Iris pigment epithelial cell (primary cell): ENCODE measurements around the gene BRI3.

Experiments
- DNase-seq: peaks from one replicate; pipeline ENCODE4 v3.0.0-alpha.2; 2011; ENCODE audit warnings: low read depth

BRI3 gene

DNA sequence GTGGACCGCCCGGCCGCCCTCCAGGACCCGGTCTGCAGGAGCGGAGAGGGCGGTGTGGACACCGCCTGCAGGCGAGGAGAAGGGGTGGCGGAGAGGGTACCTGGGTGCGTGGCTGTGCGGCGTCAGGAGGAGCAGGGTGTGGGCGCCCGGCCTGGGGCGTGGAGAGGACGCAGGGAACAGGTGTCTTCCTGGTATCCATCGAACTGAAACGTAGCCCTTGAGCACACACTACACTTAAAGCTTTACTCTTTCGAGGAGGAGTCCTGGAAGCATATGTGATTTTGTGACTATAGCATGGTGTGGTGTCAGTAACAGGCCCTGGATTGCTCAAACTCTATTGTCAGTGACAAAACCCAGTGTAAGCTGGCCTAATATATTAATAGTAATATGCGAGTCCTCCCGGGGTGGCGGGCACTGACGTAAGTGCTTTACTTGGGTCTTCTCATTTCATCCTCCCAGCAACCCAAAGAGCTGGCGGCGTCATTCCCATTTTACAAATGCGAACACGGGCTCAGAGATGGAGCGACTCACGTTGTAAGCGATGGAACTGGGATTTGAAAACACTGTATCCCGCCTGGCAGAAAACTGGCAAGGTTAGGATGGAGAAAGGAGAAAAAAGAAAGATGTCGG, 28.9 kb upstream of the BRI3 start:
- no peak for DNase-seq

DNA sequence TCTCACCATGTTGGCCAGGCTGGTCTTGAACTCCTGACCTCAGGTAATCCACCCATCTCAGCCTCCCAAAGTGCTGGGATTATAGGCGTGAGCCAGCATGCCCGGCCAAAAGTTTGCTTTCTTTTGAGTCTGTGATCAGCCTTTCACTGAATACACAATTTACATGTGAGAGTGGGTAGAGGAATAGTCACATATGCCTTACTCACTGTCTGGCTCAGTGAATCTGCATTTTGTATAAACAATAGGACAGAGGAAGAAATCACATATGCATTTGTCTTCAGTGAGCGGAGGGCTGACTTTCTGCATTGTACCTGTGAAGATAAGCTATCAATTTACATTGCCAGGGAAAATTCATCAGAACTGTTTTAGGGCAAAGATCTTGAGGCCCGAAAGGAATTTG, 27.0 kb upstream of the BRI3 start:
- DNase-seq = no peak

DNA sequence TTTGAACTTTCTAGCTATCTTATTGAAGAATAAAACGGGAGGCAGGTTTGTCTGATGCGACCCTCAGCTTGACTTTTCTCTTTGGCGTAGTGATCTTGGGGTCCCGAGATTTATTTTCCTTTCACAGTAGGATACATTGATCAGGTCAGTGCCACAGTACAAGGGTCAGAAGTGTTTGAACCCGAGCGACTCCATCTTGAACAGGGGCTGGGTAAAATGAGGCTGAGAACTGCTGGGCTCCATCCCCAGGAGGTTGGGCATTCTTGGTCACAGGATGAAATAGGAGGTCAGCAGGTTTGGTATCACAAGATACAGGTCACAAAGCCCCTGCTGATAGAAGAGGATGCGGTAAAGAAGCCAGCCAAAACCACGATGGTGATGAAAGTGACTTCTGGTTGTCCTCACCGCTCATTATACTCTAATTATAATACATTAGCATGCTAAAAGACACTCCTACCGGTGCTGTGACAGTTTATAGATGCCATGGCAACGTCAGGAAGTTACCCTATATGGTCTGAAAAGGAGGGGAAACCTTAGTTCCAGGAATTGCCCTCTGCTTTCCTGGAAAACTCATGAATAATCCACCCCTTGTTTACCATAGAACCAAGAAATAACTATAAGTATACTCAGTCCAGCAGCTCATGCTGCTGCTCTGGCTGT, 26.4 kb upstream of the BRI3 start:
- no peak for DNase-seq

DNA sequence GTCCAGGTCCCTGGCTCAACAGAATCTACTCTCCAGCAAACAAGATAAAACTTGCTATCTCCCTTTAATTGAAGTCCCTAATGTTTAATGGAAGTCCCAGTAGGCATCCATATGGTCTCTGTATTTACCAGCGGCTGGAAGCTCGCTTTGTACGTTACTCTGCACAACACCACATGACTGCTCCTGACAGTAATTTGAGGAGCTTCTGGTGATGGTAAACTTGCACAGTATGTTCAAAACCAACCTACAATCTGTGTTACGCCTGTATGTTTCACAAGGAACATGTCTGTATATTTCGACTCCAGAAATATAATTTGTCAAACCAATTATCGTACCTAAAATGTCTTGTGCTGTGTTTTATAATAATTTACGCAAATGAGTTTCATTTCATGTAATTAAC, 25.1 kb upstream of the BRI3 start:
- DNase-seq = no peak

DNA sequence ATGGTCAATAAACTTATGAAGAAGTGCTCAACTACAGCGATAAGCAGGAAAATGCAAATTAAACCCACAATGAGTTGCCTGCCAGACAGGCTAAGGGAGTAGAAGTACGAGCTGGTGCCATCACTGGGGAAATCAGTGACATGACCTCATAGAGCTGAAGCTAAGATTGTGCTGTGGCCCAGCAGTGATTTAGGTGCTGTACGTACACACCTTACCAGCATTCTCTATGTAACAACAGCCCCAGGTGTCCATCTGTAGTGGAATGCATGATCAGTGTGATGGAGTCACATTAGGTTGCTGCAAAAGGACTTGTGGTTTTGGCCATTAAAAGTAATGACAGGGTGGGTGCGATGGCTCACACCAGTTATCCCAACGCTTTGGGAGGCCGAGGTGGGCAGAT, 23.8 kb upstream of the BRI3 start:
- no peak for DNase-seq

DNA sequence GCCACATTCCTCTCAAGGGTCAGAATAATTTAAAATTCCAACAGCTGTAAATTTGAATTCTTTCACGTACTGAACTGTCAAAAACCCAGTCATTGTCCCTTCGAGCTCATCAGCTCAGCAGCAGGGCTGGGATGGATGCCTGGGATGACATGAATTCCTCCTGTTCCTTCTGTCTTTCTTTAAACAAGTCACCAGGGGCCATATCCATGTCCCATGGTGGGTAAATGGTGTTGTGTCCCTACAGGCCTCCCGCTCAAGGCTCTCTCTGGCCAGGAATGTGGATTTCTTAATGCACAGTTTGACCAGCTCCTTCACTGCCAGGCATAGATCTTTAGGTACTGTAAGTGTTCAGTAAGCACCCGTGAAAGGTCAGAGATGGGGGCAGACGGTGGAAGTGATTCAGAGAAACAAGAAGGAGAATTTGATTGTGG, 15.6 kb upstream of the BRI3 start:
- peak; percentile 81 for DNase-seq

DNA sequence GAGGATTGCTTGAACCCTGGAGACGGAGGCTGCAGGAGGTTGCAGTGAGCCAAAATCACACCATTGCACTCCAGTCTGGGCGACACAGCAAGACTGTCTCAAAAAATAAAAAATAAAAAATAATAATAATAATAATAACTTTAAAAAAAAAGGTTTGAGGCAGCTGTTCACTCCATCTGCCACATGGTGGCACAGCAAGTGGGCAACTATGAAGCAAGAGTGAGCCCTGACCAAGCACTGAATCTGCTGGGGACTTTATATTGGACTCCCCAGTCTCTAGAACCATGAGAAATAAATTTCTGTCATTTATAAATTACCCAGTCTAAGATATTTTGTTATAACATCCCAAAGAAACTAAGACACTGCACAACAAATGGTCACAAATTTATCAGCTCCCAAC, 14.6 kb upstream of the BRI3 start:
- DNase-seq = peak; percentile 28

DNA sequence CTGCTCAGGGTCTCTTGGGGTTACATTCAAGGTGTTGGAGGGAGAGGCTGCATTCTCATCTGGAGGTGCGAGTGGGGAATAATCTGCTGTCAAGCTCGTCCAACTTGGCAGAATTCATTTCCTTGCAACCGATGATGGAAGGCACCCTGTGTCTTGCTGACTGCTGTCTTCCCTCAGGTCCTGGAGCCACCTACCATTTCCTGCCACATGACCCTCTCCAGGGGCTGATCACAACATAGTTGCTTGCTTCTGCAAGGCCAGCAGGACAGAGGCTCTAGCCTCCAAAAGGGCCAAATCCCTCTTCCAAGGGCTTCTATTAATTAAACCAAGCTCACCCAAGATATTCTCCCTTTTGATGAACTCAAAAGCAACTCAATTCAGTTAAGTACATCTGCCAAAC, 14.2 kb upstream of the BRI3 start:
- no peak for DNase-seq

DNA sequence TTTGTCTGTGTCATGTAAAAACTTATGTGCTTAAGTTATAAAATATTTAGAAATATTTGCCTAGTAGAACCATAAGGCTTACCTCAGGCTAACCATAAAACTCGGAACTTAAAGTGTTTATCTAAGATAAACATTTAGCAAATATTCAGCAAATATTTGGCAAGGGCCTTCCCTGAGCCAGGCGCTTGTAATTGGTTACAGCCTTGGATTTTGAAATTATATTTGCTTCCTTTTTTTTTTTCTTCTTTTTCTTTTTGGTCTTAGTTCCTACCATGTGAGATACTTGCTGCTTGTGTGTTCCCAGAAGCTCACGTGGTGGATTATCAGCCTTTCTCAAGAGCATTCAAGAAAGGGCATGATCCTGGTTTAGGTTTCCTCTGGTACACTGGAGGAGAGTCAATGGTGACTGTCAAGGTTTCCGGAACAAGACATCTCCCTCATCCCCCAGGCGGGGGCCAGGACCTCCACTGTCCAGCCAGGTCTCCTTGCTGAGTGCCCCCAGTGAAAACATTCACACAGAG, 5.2 kb upstream of the BRI3 start:
- DNase-seq = peak; percentile 91

DNA sequence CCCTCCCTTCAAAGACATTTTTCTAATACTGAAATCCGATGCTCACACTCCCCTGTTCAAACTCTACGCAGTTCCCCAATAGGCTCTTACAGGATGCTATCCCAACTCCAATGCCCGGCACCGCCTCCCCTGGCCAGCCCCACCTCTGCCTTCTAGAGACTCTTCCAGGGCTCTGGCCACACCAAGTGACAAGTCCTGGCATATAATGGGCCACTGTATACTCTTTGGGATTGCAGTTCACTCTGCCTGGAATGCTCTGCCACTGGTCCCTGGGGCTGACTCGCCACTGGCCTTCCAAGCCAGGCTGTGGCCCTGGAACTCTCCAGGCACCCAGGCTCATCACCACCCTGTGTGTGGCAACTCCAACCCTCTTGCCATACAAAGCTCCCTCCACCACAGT, 3.1 kb upstream of the BRI3 start:
- DNase-seq = no peak

DNA sequence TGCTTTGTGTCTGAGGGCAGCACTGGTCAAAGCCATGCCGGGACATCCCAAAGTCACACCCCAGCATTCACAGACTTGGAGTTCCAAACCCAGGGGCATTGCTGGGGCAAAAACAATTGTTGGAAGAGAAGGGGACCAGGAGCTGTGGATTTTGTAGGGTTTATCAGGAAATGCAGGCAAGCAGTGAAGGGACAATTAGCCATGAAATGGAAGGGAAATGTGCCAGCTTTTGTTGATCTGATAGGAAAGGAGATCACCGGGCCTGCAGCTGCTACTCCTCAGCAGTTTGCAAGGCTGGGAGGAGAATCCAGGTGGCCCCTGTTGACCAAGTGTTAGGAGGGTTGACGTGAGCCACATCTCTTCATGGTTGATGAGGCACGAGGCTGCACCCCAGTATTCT, 2.5 kb upstream of the BRI3 start:
- DNase-seq = no peak

DNA sequence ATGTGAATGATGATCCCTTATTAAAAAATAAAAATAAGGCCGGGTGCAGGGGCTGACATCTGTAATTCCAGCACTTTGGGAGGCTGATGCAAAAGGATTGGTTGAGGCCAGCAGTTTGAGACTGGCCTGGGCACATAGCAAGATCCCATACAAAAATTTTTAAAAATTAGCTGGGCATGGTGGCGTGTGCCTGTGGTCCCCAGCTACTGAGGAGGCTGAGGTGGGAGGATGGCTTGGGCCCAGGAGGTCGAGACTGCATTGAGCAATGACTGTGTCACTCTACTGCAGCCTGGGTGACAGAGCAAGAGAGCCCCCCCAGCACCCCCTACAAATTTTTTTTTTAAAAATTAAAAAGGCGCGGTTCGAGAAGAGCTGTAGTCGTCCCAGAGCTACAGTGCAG, 1.2 kb upstream of the BRI3 start:
- no peak for DNase-seq

DNA sequence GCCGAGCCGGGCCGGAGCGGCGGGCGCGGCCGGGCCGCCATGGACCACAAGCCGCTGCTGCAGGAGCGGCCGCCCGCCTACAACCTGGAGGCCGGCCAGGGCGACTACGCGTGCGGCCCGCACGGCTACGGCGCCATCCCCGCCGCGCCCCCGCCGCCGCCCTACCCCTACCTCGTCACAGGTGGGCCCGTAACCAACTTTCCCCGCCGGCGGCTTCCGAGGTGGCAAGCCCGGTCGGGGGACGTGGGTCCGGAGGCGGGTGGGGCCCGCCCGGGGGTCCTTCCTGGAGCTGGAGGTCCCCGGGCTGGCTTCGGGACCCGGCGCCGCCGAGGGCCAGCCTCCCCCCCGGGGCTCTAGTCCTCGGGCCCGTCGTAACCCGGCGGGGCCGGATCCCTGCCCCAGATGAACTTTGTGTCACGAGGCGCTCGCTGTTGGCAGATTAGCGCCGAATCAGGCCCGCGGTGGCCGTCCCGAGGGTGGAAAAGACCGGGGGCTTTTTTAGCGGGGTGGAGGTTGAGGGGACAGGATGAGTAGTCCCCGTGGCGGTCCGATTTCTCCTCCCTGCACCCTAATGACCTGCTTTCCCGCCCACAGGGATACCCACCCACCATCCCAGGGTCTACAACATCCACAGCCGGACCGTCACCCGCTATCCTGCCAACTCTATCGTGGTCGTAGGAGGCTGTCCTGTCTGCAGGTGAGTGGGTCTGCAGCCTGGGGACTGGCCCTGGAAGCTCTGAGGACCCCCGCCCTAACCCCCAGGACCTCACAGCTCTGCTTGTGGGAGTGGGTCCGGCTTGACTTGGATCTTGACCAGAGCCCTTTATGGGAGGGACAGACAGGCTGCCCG, 496 bp downstream of the BRI3 start:
- DNase-seq = no peak

DNA sequence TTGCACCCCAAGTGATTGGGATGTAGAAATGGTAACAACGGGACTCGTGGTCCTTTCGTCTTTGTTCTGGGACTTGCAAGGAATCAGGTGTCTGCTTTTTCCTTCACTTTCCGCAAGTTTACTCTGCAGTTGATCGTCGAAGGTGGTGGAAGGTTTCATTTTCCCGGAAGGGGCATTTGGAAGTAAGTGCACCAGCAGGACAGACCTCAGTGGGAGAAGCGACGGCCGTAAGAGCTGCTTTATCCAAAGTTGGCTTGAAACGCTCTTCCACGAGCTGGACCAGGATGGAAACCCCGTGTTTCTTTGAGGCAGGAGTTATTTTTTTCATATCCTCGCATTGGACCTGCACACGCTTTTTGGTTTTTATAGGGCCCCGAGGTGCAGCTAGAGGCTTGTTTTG, 1.2 kb downstream of the BRI3 start:
- no peak for DNase-seq

DNA sequence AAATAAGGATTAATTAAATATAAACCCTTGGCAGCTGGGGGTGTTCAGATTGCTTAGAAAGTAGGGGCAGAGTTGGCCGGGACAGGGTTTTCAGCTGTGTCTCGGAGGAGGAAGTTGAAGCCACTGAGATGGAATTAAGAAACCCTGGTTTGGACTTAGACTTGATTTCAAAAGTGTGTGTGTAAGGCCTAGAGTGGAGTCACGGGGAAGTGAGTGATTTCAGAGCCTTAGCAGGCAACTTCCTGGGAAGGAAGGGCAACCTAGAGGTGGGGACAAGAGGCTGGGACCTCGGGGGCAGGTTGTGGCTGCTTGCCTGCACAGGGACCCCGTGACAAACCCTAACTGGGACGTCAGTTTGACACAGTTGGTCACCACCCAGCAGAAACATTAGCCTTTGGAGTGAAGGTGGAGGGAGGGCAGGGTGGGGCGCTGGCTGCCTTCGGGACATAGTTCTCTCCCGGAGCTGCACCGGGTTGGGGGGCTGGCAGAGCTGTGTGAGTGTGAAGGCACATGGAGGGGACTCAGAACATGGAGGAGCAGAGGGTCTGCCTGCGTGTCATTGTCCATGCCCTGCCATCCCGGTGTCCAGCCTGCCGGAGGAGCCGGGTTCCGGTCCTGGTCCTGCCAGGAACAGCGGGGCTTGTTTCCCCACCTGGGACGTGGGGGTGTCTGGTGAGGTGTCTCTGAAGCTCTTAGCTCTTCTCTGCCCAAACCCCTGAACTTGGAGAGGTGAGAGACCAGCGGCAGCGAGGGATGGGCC, 1.8 kb downstream of the BRI3 start:
- DNase-seq = peak; percentile 80

DNA sequence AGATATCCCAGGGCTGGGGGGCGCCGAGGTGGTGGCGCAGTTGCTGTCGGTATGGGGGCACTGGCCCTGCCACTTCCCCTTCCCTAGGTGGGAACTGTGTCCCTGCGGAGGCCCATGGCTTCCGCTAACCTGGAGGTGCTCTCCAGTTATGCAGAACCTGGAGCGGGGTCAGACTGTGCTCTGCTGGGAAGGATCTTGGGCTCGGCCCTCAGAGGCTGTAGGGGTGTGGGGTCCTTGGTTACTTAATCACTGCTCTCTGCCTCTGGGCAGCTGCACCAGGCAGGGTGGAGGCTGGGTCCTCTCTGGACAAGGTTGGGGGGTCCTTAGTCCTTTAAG, 2.4 kb downstream of the BRI3 start:
- DNase-seq = no peak

DNA sequence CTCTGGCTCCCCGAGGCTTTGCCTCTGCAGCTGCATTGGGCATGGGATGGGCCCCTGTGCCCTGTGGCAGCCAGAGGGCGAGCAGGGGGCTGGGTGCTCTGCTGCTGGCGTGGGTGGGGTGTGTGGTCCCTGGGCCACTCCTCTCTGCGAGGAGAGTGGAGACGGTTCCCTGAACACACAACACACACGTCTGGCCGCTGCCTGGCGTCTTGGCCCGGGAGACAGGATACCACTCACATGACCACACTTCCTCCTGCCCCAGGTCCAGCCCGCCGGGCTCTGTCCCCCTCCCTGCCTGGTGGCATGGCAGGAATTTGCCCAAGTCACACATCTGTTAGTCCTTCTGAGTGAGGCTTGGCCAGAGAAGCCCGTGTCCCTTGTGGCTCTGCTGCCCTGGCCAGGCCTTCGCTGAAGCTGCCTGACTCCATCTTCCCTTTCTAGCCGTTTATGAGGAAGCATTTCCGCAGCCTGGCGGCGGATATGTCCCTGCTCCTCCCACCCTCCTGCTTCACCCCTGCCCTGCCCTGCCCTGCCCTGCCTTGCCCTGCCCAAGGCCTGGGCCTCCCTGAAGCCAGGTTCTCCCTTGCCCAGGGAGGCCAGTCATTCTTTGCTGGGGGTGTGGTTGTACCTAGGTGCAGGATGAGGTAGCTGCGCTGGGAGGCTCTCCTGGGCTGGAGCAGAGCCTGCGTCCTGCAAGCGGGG, 3.0 kb downstream of the BRI3 start:
- DNase-seq = peak; percentile 65

DNA sequence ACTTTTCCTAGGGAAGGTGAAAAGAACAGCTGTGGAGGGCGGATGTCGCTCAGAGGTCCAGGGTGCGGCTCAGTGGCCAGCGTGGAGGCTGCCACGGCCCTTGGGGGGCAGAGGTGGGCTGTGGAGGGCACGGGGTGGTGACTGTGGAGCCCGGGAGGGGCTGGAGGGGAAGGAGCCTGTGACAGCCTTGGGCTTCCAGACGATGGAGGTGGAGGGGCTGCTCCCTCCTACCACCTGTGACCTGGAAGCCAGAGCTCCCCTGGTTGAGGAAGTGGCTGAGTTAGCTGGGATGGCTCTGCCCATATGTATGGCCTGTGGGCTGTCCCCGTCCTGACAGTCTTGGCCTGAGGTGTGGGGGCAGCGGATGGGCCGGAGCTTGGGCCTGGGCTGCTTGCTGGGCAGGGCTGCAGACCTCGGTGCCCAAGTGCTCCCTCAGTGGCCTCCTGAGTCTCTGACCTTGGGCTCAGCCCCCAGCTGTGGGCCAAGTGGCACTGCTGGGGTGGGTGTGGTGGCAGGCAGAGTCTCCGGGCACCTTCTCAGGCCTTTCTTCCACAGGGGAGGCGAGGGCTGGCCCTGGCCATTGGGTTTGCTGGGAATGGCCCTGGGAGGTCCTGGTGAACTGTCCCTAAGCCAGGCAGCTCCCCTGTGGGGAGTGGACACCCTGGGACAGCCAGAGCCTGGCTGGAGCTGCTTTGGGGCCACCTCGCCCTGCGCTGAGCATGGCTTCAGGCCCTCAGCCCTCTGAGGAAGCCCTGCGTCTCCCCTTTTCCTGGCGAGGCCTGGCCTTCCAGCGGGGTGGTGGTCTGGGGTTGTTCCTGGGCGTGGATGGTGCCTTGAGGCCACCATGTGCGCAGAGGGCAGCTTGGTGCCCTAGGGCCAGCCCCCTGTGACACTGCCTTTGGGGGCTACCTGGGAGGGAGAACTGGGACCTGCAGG, 3.9 kb downstream of the BRI3 start:
- DNase-seq = no peak

DNA sequence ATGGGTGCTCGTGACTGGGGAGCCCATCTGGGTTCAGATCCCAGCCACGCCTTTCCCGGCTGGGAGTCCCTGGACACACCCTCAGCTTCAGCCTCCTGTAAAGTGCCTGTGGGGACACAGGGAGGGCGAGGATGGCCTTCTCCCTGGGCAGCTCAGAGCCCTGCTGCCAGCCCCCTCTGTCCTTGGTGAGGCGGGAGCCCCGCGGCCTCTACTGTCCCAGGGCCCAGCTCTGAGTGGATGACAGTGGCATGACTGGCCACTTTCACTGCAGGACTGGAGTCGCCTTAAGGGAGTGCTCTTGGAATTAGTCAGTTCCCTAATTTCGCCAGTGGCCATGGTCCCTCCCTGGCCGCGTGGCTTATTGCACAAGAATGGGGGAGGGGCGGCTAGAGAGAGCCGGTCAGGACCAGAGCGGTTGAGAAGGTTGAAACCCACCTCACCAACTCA, 4.6 kb downstream of the BRI3 start:
- DNase-seq = peak; percentile 38

DNA sequence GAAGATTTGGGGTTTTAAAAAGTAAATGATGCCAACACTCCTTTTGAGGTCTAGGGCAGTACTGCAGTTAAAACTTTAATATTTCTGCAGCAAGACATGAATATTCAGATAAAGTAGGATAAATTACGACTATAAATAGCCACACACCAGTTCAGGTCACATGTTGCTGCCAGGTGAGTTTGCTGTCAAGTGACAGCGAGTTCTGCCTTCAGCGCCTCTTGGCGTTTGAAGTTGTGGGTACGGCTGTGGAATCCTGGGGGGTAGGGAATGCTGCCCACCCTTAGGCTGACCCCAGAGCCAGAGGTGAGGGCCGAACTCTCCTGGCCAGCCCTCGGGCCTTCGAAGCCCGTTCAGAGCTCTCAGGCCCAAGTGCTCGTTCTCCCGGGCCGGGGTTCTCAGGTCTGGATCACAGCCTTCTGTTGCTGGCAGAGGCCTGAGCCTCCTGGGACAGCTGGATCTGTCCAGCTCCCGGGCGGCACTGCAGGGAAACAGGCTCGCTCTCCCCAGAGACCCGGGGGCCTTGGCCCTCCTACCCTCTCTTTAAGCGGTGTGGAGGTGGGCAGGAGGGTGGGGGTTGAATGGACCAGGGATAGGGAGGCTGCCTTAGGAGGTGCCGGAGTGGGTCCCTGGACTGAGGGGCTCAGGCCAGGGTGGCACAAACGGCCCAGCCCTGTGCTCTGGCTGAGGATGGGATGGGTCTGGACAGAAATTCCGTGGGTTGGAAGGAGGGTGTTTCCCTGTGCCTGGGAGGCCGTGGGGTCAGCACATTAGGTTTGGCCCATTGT, 5.4 kb downstream of the BRI3 start:
- no peak for DNase-seq
